Measurements from ENCODE around the gene CNTFR.

- TF ChIP-seq POLR2A (IDR thresholded peaks at IDR 0.05) = no peak
- TF ChIP-seq, protein P1, sequence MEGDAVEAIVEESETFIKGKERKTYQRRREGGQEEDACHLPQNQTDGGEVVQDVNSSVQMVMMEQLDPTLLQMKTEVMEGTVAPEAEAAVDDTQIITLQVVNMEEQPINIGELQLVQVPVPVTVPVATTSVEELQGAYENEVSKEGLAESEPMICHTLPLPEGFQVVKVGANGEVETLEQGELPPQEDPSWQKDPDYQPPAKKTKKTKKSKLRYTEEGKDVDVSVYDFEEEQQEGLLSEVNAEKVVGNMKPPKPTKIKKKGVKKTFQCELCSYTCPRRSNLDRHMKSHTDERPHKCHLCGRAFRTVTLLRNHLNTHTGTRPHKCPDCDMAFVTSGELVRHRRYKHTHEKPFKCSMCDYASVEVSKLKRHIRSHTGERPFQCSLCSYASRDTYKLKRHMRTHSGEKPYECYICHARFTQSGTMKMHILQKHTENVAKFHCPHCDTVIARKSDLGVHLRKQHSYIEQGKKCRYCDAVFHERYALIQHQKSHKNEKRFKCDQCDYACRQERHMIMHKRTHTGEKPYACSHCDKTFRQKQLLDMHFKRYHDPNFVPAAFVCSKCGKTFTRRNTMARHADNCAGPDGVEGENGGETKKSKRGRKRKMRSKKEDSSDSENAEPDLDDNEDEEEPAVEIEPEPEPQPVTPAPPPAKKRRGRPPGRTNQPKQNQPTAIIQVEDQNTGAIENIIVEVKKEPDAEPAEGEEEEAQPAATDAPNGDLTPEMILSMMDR (IDR thresholded peaks at IDR 0.05) = no peak
Observed at GRCh38 chr9:34575241-34575640, 14.3 kb downstream of the CNTFR start.
